GM10266 (cell line): Measurements from ENCODE around the gene EPHA8.

Experiments used
- DNase-seq: peaks from one replicate; pipeline ENCODE4 v3.0.0; 2012; ENCODE audit errors: extremely low spot score
- CTCF ChIP-seq: IDR thresholded peaks from 2 replicates; pipeline ENCODE4 v1.5.1; 2012; ENCODE audit warnings: mild to moderate bottlenecking, low read depth; ENCODE audit not compliant: control insufficient read depth, insufficient read depth; ENCODE audit errors: missing control alignments

EPHA8 gene

GRCh38 chr1:22651941-22652856 lies 88.9 kb downstream of the EPHA8 start:
- no peak for TF ChIP-seq CTCF
- no peak for DNase-seq

- no peak for TF ChIP-seq CTCF
- no peak for DNase-seq
Measured at GRCh38 chr1:22652881-22653316, 89.6 kb downstream of the EPHA8 start, which contains the start of gene C1QB. Gene C1QB, plus strand, starts transcription at chr1:22653236. Its CDS starts 6,227 bp downstream, at chr1:22659463.
